SH-SY5Y (cell line): ENCODE results near the gene USP32.

Source experiments
- GATA2 ChIP-seq: IDR thresholded peaks from 2 replicates; pipeline ENCODE4 v1.6.1; 2011; ENCODE audit warnings: mild to moderate bottlenecking, low read depth, low read length
- GATA3 ChIP-seq: IDR thresholded peaks from 2 replicates; pipeline ENCODE4 v1.6.1; 2011; ENCODE audit warnings: low read depth, mild to moderate bottlenecking, low read length, moderate library complexity

GRCh38 chr17:60318830-60319229 is 73.1 kb downstream of the USP32 start:
- TF ChIP-seq GATA2 (no peak), GATA3 (no peak)
